IPS-18a (cell line): Measurements from ENCODE around the gene BHLHE23.
"Not testable (repeated sequence)": the region's sequence is repeated elsewhere in the genome, so short reads cannot be mapped to it uniquely, and the experiment has no call there.

Experiments used
- H3K27ac ChIP-seq: one replicate; pipeline ENCODE4 v1.5.1; 2013; ENCODE audit warnings: low read length
- H3K27me3 ChIP-seq: one replicate; pipeline ENCODE4 v1.6.1; 2013; ENCODE audit warnings: mild to moderate bottlenecking, low read length; ENCODE audit not compliant: control insufficient read depth, insufficient read depth
- H3K36me3 ChIP-seq: one replicate; pipeline ENCODE4 v1.6.1; 2013; ENCODE audit warnings: low read depth, low read length; ENCODE audit not compliant: control insufficient read depth
- H3K4me1 ChIP-seq: one replicate; pipeline ENCODE4 v1.6.1; 2013; ENCODE audit warnings: low read depth, low read length; ENCODE audit not compliant: control insufficient read depth
- H3K4me3 ChIP-seq: one replicate; pipeline ENCODE4 v1.5.1; 2013; ENCODE audit warnings: low read length
- H3K9ac ChIP-seq: one replicate; pipeline ENCODE4 v1.6.1; 2013; ENCODE audit warnings: mild to moderate bottlenecking, low read length, moderate library complexity
- H3K9me3 ChIP-seq: one replicate; pipeline ENCODE4 v1.6.1; 2013; ENCODE audit warnings: low read depth, low read length; ENCODE audit not compliant: control insufficient read depth

Gene BHLHE23

GRCh38 chr20:62963614-62964397 lies 43.0 kb downstream of the BHLHE23 start:
- H3K36me3 ChIP-seq: peaks cover 3% of the 10 kb centered on the region
- no peak overlapping the region for H3K4me3 ChIP-seq
- H3K27ac ChIP-seq: no peak overlapping the region
- H3K4me1 ChIP-seq: peaks cover 4% of the 10 kb centered on the region
- H3K27me3 ChIP-seq: no peaks in the 10 kb centered on the region
- H3K9me3 ChIP-seq: no peaks in the 10 kb centered on the region
- H3K9ac ChIP-seq: no peak overlapping the region

- Histone ChIP-seq H3K9me3 (no peaks in the 10 kb centered on the region), H3K27me3 (no peaks in the 10 kb centered on the region), H3K9ac (no peak overlapping the region), H3K27ac (no peak overlapping the region), H3K36me3 (peaks cover 3% of the 10 kb centered on the region), H3K4me3 (no peak overlapping the region), H3K4me1 (peaks cover 4% of the 10 kb centered on the region)
Measured at GRCh38 chr20:62962891-62963613, 43.7 kb downstream of the BHLHE23 start.

- H3K4me1 ChIP-seq: peaks cover 4% of the 10 kb centered on the region
Measured at GRCh38 chr20:62962221-62962879, 44.4 kb downstream of the BHLHE23 start.

GRCh38 chr20:62961799-62962198 lies 45.0 kb downstream of the BHLHE23 start:
- H3K9ac ChIP-seq: peak overlapping the region; percentile 48
- H3K27ac ChIP-seq: no peak overlapping the region
- H3K9me3 ChIP-seq: no peaks in the 10 kb centered on the region
- H3K4me3 ChIP-seq: peak overlapping the region; percentile 37
- no peaks in the 10 kb centered on the region for H3K27me3 ChIP-seq
- H3K4me1 ChIP-seq: peaks cover 4% of the 10 kb centered on the region
- H3K36me3 ChIP-seq: peaks cover 3% of the 10 kb centered on the region

More at GRCh38 chr20:62962221-62962879, 44.4 kb downstream of the BHLHE23 start:
- H3K27me3 ChIP-seq: no peaks in the 10 kb centered on the region
- H3K27ac ChIP-seq: no peak overlapping the region
- no peak overlapping the region for H3K4me3 ChIP-seq
- no peaks in the 10 kb centered on the region for H3K9me3 ChIP-seq
- H3K36me3 ChIP-seq: peaks cover 3% of the 10 kb centered on the region
- no peak overlapping the region for H3K9ac ChIP-seq

GRCh38 chr20:62961310-62961783 lies 45.4 kb downstream of the BHLHE23 start:
- H3K9ac ChIP-seq: peak overlapping the region; percentile 48
- H3K27ac ChIP-seq: no peak overlapping the region
- H3K9me3 ChIP-seq: no peaks in the 10 kb centered on the region
- H3K4me1 ChIP-seq: peaks cover 4% of the 10 kb centered on the region
- H3K27me3 ChIP-seq: no peaks in the 10 kb centered on the region
- peaks cover 3% of the 10 kb centered on the region for H3K36me3 ChIP-seq
- peak overlapping the region; percentile 37 for H3K4me3 ChIP-seq

- H3K4me1 ChIP-seq, H3K9ac ChIP-seq, H3K27me3 ChIP-seq, H3K27ac ChIP-seq, H3K4me3 ChIP-seq, H3K36me3 ChIP-seq, H3K9me3 ChIP-seq: not testable (repeated sequence)
Measured at GRCh38 chr20:62960446-62961309, 46.1 kb downstream of the BHLHE23 start.

- H3K9me3 ChIP-seq: no peaks in the 10 kb centered on the region
- H3K27me3 ChIP-seq: no peaks in the 10 kb centered on the region
- H3K36me3 ChIP-seq: peaks cover 3% of the 10 kb centered on the region
- no peak overlapping the region for H3K27ac ChIP-seq
- no peak overlapping the region for H3K9ac ChIP-seq
- peaks cover 4% of the 10 kb centered on the region for H3K4me1 ChIP-seq
- no peak overlapping the region for H3K4me3 ChIP-seq
Measured at GRCh38 chr20:62959998-62960436, 46.7 kb downstream of the BHLHE23 start.

GRCh38 chr20:62959101-62959971 lies 47.4 kb downstream of the BHLHE23 start:
- Histone ChIP-seq H3K36me3 (peaks cover 3% of the 10 kb centered on the region), H3K27ac (no peak overlapping the region), H3K4me1 (peaks cover 9% of the 10 kb centered on the region), H3K9me3 (no peaks in the 10 kb centered on the region), H3K9ac (no peak overlapping the region), H3K27me3 (no peaks in the 10 kb centered on the region), H3K4me3 (no peak overlapping the region)

GRCh38 chr20:62958388-62959100 lies 48.2 kb downstream of the BHLHE23 start:
- no peak overlapping the region for H3K4me3 ChIP-seq
- H3K9ac ChIP-seq: no peak overlapping the region
- no peaks in the 10 kb centered on the region for H3K36me3 ChIP-seq
- no peaks in the 10 kb centered on the region for H3K9me3 ChIP-seq
- H3K4me1 ChIP-seq: peaks cover 13% of the 10 kb centered on the region
- no peak overlapping the region for H3K27ac ChIP-seq
- H3K27me3 ChIP-seq: no peaks in the 10 kb centered on the region
